Measurements from ENCODE around the gene LRP2BP. TPM values are rescaled to one million over a fixed set of nuclear protein-coding genes. Genes with fewer than 3 reads are reported as not detected.

LRP2BP gene
- polyA plus RNA-seq, 1 donor (not counting 4 experiments of a cell fraction or from before 2014, with no cell fraction given) = 0.22 TPM

DNA sequence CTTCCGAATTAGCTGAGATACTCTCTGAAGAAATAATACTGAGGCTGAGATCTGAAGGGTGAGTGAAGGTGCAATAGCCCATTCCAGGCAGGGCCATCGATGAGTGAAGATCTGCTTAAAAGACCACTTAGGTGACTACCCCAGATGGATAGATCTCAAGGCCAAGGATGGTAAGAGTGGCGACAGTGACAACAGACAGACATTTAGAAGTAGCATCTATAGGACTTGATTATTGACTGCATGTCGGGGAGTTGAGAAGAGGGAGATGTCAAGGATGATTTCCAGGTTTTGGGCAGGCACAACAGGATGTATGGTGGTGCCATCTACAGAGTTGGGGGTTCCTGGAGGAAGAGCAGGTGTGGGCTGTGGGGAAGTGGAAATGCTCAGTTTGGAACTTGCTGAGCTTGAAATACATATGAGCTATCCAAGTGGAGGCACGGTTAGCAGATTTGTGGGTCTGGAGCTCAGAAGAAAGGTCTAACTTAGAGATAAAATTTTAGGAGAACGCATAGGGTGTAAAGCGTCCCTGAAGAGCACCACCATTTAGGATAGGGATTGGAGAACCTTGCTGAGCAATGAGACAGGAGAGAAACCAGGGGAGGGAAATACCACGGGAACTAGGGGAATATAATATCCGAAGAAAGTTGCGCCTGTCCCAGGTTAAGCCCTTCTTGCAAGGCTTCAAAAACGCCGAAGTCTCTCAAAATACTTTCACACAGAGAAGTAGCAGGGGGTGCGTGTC is 29.4 kb upstream of the LRP2BP start:
- Histone ChIP-seq H3K9me3 (ENCODE audit: control insufficient read depth, low read depth, low read length) (no peaks in the 10 kb centered on the region), H3K4me3 (ENCODE audit: control insufficient read depth in 2 of 3, extremely low read depth in 1 of 3, insufficient read depth in 2 of 3, low read depth in 1 of 3, low read length in 3 of 3) (peak overlapping the region; percentile 94 to 98 (median 94)), H3K9ac (ENCODE audit: control insufficient read depth, extremely low read depth, insufficient read depth, low read length) (peak overlapping the region; percentile 98), H3K36me3 (ENCODE audit: control insufficient read depth in 2 of 2, extremely low read depth in 1 of 2, insufficient read depth in 2 of 2, low read length in 2 of 2) (no peaks in the 10 kb centered on the region), H3K27ac (ENCODE audit: control insufficient read depth, insufficient read depth, low read length) (peak overlapping the region; percentile 100), H3K4me1 (ENCODE audit: control insufficient read depth, extremely low read depth, insufficient read depth, low read length) (peaks cover 6% of the 10 kb centered on the region), H3K79me2 (ENCODE audit: control insufficient read depth, insufficient read depth, low read length) (peaks cover 13% of the 10 kb centered on the region), H3K27me3 (ENCODE audit: control insufficient read depth, extremely low read depth, insufficient read depth, low read length) (no peaks in the 10 kb centered on the region), H3K9me1 (ENCODE audit: control insufficient read depth, extremely low read depth, insufficient read depth, low read length) (no peaks in the 10 kb centered on the region), H2AFZ (ENCODE audit: control insufficient read depth, low read length) (peak overlapping the region; percentile 99), H3K4me2 (ENCODE audit: control insufficient read depth, extremely low read depth, insufficient read depth, low read depth, low read length) (peak overlapping the region; percentile 88), H4K20me1 (ENCODE audit: control insufficient read depth, extremely low read depth, insufficient read depth, low read length) (no peaks in the 10 kb centered on the region)
- no peak for DNase-seq (ENCODE audit: low read depth, low spot score)
- no peak for TF ChIP-seq EZH2 (IDR thresholded peaks at IDR 0.05; ENCODE audit: low read length)
- TF ChIP-seq, protein P1, sequence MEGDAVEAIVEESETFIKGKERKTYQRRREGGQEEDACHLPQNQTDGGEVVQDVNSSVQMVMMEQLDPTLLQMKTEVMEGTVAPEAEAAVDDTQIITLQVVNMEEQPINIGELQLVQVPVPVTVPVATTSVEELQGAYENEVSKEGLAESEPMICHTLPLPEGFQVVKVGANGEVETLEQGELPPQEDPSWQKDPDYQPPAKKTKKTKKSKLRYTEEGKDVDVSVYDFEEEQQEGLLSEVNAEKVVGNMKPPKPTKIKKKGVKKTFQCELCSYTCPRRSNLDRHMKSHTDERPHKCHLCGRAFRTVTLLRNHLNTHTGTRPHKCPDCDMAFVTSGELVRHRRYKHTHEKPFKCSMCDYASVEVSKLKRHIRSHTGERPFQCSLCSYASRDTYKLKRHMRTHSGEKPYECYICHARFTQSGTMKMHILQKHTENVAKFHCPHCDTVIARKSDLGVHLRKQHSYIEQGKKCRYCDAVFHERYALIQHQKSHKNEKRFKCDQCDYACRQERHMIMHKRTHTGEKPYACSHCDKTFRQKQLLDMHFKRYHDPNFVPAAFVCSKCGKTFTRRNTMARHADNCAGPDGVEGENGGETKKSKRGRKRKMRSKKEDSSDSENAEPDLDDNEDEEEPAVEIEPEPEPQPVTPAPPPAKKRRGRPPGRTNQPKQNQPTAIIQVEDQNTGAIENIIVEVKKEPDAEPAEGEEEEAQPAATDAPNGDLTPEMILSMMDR (optimal IDR thresholded peaks at IDR 0.05 in 1 of 3, IDR thresholded peaks at IDR 0.05 in 1 of 3, conservative IDR thresholded peaks at IDR 0.05 in 1 of 3; ENCODE audit: extremely low read depth in 1 of 3, insufficient read depth in 2 of 3, low read length in 3 of 3) = no peak
- FAIRE-seq = peak; percentile 13
- dilution Hi-C loops (cut with MboI; ENCODE audit: extremely low pct_ligation_motif_present, low sequenced_read_pairs) = no loop called here

DNA sequence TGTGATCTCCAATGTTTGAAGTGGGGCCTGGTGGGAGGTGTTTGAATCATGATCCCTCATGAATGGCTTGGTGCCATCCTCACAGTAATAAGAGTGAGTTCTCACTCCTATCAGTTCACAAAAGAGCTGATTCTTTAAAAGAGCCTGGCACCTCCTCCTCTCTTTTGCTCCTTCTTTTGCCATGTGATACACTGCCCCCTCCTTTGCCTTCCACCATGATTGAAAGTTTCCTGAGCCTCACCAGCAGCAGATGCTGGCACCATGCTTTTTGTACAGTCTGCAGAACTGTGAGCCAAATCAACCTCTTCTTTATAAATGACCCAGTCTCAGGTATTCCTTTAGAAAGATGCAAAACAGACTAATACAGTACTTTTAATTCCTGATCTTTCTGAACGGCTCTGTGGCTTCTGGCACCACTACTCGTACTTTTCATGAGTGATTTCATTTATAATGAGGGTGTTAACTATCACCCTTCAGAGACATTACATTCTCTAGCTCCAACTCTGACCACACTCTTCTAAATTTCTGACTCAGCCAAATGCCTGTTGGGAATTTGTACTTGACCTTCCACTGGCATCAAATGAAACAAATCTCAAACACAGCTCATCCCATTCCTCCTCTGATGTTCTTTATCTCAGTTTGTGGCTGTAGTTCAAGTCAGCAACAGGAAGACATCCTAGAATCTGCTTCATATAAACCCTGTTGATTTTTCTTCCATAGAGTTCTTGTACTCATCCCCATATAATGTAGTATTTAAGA is 25.8 kb upstream of the LRP2BP start:
- H2AFZ ChIP-seq (ENCODE audit: control insufficient read depth, low read length) = no peak overlapping the region
- H3K36me3 ChIP-seq (ENCODE audit: control insufficient read depth in 2 of 2, extremely low read depth in 1 of 2, insufficient read depth in 2 of 2, low read length in 2 of 2) = peaks cover 3 to 4% of the 10 kb centered on the region in 2 experiments
- TF ChIP-seq EZH2 (IDR thresholded peaks at IDR 0.05; ENCODE audit: low read length) = no peak
- TF ChIP-seq, protein P1 (optimal IDR thresholded peaks at IDR 0.05 in 1 of 3, IDR thresholded peaks at IDR 0.05 in 1 of 3, conservative IDR thresholded peaks at IDR 0.05 in 1 of 3; ENCODE audit: extremely low read depth in 1 of 3, insufficient read depth in 2 of 3, low read length in 3 of 3) = no peak
- no peaks in the 10 kb centered on the region for H3K9me1 ChIP-seq (ENCODE audit: control insufficient read depth, extremely low read depth, insufficient read depth, low read length)
- no peak overlapping the region for H3K9ac ChIP-seq (ENCODE audit: control insufficient read depth, extremely low read depth, insufficient read depth, low read length)
- dilution Hi-C loops (cut with MboI; ENCODE audit: extremely low pct_ligation_motif_present, low sequenced_read_pairs) = no loop called here
- peaks cover 13% of the 10 kb centered on the region for H3K79me2 ChIP-seq (ENCODE audit: control insufficient read depth, insufficient read depth, low read length)
- no peak overlapping the region for H3K4me2 ChIP-seq (ENCODE audit: control insufficient read depth, extremely low read depth, insufficient read depth, low read depth, low read length)
- DNase-seq (ENCODE audit: low read depth, low spot score) (no peak), FAIRE-seq (peak; percentile 23)
- H3K27ac ChIP-seq (ENCODE audit: control insufficient read depth, insufficient read depth, low read length) = no peak overlapping the region
- no peak overlapping the region for H3K4me3 ChIP-seq (ENCODE audit: control insufficient read depth in 2 of 3, extremely low read depth in 1 of 3, insufficient read depth in 2 of 3, low read depth in 1 of 3, low read length in 3 of 3)
- no peaks in the 10 kb centered on the region for H4K20me1 ChIP-seq (ENCODE audit: control insufficient read depth, extremely low read depth, insufficient read depth, low read length)
- peaks cover 6% of the 10 kb centered on the region for H3K4me1 ChIP-seq (ENCODE audit: control insufficient read depth, extremely low read depth, insufficient read depth, low read length)
- no peaks in the 10 kb centered on the region for H3K27me3 ChIP-seq (ENCODE audit: control insufficient read depth, extremely low read depth, insufficient read depth, low read length)
- H3K9me3 ChIP-seq (ENCODE audit: control insufficient read depth, low read depth, low read length) = no peaks in the 10 kb centered on the region

Measured in keratinocyte (primary cell).